Subcutaneous adipose tissue (tissue), 4 donors: ENCODE measurements around the gene ST6GAL1. TPM values are rescaled to one million over a fixed set of nuclear protein-coding genes. Genes with fewer than 3 reads are reported as not detected.

ENCODE experiments used
- CTCF ChIP-seq: fragments of 450-650 bp; IDR thresholded peaks from one replicate; pipeline ENCODE4 v1.5.1; 2016; ENCODE audit warnings: low read depth, mild to moderate bottlenecking, control low read depth, antibody characterized with exemption, moderate library complexity
- total RNA-seq, 4 donors: library from RNA; depleted of rRNA; stranded (reverse); fragments of >200 nt; gene quantifications; one replicate each; pipeline ENCODE4 v1.1.0, GENCODE V29; 2016

Gene ST6GAL1
- total RNA-seq, 4 donors from 2014 or later = 31.4 to 80.1 (median 43.8) TPM

DNA sequence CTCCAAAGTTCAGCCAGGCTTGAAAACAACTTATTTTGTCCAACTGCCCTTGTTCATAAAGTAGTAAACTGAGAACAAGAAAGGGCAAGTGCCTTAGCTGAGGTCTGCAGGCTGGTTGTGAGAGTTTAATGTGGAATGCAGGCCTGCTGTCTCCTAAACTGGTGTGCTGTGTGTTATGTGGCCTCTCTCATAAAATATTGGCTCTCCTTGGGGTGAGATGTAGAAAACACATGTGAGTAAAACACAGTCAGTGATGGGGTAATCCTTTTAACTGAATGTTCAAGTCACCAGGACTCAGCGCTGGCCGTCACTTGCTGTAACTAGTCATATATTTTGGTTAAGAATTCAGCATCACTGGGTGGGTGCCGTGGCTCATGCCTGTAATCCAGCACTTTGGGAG is 7.1 kb upstream of the ST6GAL1 start:
- TF ChIP-seq CTCF = no peak

DNA sequence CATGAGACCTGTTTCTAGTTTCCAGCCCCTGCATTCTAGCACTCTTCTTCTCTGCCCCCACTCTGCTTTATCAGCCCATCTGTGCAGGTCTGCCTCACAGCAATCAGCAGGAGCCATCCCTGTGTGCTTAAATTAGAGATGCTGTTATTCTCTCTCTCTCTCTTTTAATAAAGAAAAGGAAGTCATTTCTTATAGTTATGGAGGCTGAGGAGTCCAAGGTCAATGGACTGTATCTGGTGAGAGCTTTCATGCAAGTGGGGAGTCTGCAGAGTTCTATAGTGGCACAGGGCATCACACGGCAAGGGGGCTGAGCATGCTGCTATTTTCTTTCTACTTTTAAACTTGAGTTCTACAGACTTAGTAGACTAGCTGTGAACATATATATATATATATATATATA is 4.5 kb upstream of the ST6GAL1 start:
- TF ChIP-seq CTCF = no peak

- TF ChIP-seq CTCF = no peak
Measured at GRCh38 chr3:186929186-186929585, 1.1 kb upstream of the ST6GAL1 start.

- TF ChIP-seq CTCF = no peak
Measured at GRCh38 chr3:186929685-186930084, 641 bp upstream of the ST6GAL1 start.

- TF ChIP-seq CTCF = no peak
Measured at GRCh38 chr3:186930641-186931531, 560 bp downstream of the ST6GAL1 start.

DNA sequence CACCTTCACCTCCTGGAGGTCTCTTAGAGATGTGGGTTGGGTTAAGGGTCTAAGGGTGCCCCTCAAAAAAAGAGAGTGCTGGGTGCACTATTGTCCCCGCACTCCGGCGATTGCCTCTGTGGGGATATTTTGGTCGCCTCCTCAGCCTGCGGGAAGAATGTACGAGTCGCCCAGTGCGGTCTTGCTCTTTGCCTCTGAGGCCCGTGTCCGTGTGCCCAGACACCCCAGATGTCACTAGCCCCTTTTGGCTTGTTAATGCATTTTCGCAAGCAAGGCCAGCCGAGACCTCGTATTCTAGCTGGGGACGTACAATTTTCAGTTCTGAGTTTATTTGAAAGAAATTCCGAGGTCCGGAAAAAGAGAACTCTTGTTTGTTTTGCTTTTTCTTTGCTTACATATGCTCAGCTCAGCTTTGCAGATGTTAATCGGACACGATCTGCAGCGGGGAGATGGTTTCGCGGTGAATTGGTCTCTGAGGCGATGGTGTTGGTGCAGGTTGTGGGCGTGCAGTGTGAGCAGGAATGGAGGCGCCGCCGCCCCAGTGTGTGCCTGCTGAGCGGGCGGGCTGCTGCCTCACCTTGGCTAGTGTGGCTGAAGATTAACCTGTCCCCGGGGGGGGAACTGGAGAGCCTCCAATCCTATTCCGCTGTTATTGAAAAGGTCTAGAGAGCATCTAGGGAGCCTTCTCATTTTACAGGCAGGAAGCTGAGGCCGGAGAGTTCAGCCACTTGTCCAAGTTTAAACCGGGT is 1.4 kb downstream of the ST6GAL1 start:
- no peak for TF ChIP-seq CTCF

- no peak for TF ChIP-seq CTCF
Measured at GRCh38 chr3:186932281-186933181, 2.2 kb downstream of the ST6GAL1 start.
